Activated CD4-positive, alpha-beta memory T cell treated with anti-CD3 and anti-CD28 coated beads for 36 hours (primary cell): ENCODE results near the gene IZUMO4. TPM values are rescaled to one million over a fixed set of nuclear protein-coding genes. Genes with fewer than 3 reads are reported as not detected.

ENCODE experiments used
- CTCF ChIA-PET: fragments of 350-600 bp; sonication (Branson Sonifier 250); formaldehyde crosslinking; loops from one replicate; lab custom pipeline; 2021; ENCODE audit warnings: antibody characterized with exemption, inconsistent platforms; lab: Charles Lee
- POLR2A ChIA-PET: fragments of 350-600 bp; sonication (Branson Sonifier 250); formaldehyde crosslinking; loops from one replicate; lab custom pipeline; 2021; ENCODE audit warnings: antibody characterized with exemption; lab: Charles Lee
- DNase-seq: peaks from one replicate; pipeline ENCODE4 v3.0.0-alpha.2; 2020
- H3K27ac Mint-ChIP-seq: one replicate; pipeline ENCODE4 v1.8.0; 2021; ENCODE audit warnings: mixed read lengths
- H3K27me3 Mint-ChIP-seq: one replicate; pipeline ENCODE4 v1.8.0; 2021; ENCODE audit warnings: mixed read lengths
- H3K36me3 Mint-ChIP-seq: one replicate; pipeline ENCODE4 v1.8.0; 2021; ENCODE audit warnings: mixed read lengths
- H3K4me1 Mint-ChIP-seq: one replicate; pipeline ENCODE4 v1.8.0; 2021; ENCODE audit warnings: low read depth, mixed read lengths
- H3K4me3 Mint-ChIP-seq: one replicate; pipeline ENCODE4 v1.8.0; 2021; ENCODE audit warnings: mild to moderate bottlenecking, mixed read lengths
- H3K9me3 Mint-ChIP-seq: one replicate; pipeline ENCODE4 v1.8.0; 2021; ENCODE audit warnings: mixed read lengths
- intact Hi-C: fragments of 100-400 bp; cut with micrococcal nuclease; formaldehyde crosslinking; loops from one replicate; pipeline ENCODE4 v1.15.1; 2023
- total RNA-seq, 2 experiments: library from RNA; stranded (reverse); gene quantifications; one replicate each; pipeline ENCODE4 v1.2.3, GENCODE V29; 2021

The IZUMO4 gene
- total RNA-seq, 2 experiments from 2014 or later = 14.2 to 16.4 TPM

DNA sequence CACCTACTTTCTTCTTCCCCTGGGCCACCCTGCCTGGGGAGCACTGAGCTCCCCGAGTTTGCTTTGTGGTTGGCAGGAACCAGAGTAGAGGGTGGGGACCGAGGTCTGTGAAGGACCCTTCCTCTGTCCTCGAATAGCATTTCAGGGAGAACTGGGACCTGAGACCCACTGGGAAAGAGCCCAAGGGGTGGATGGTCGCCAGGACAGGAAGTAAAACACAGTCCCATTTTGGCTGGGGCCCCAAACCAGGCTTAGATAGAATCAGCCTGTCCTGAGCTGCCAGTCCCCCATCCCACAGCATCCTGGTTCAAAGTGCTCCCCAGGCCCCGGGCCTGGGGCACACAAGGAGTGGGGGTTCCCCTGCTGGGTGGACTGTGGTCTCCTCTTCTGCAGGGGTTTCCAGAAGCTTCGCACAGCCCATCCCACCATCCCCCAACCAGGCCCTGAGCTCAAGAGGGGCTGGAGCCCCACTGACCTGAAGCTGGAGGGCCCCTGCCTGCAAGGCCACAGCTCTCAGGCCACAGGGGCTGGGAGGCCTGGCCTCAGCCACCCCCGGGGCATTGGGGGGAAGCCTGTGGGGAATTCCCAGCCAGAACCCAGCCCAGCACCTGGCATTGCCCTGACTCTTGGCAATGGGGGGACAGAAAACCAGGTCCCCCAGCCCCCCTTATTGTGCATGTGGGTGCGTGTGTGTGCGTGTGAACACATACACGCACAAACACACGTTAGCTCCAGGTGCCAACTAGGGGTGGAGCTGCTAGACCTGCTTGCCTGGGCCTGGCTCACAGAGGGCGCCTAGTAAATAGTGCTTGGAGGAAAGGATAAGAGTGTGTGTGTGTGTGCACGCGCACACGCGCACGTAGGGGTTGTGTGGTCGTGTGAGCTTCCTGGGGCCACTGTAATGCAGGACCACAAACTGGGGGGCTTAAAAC lies 44.7 kb upstream of the IZUMO4 start:
- no peaks in the 10 kb centered on the region for H3K27me3 Mint-ChIP-seq
- ChIA-PET POLR2A (interaction anchor here (0.5 to 2.8 kb wide), 13 partner anchors 9 to 146 kb away, joined by 3 to 26 read pairs (median 5); no protein-coding TSS in a partner anchor), CTCF (interaction anchor here (0.6 to 1.8 kb wide), 7 partner anchors 9 to 368 kb away, joined by 3 to 8 read pairs (median 3); no protein-coding TSS in a partner anchor)
- peak overlapping the region; percentile 92 for H3K27ac Mint-ChIP-seq
- peak overlapping the region; percentile 65 for H3K4me3 Mint-ChIP-seq
- H3K4me1 Mint-ChIP-seq = peaks cover 48% of the 10 kb centered on the region
- peaks cover 7% of the 10 kb centered on the region for H3K36me3 Mint-ChIP-seq
- intact Hi-C loops = loop anchor here (1.0 to 2.0 kb wide), 2 partner anchors 10 to 45 kb away; partner anchors contain the start of genes IZUMO4 and MOB3A
- peak; percentile 60 for DNase-seq
- H3K9me3 Mint-ChIP-seq = no peaks in the 10 kb centered on the region

DNA sequence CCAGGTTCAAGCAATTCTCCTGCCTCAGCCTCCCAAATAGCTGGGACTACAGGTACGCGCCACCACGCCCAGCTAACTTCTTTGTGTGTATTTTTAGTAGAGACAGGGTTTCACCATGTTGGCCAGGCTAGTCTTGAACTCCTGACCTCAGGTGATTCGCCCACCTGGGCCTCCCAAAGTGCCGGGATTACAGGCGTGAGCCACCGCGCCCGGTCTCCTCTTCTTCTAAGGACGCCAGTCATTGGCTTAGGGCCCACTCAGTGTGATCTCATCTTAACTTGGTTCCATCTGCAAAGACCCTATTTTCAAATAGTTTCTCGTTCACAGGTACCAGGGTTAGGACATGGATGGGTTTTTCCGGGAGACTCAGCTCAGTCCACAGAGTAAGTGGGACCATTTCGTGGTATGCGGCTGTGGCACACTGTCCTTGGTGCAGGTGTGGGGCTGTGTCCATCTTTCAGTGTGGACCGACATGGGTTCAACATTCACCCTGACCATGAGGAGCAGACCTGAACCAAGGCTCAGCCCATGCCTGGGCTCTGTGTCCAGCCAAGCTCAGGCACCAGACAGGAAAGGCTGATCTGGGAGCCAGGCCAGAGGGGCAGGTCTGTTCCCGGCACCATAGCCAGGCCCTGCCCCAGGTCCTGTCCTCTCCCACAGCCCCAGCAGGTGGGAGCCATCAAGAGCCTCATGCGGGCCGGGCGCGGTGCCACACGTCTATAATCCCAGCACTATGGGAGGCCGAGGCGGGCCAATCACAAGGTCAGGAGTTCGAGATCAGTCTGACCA lies 42.9 kb upstream of the IZUMO4 start:
- Mint-ChIP-seq H3K9me3 (no peaks in the 10 kb centered on the region), H3K4me3 (no peak overlapping the region), H3K27ac (peak overlapping the region; percentile 92), H3K4me1 (peaks cover 40% of the 10 kb centered on the region), H3K36me3 (peaks cover 7% of the 10 kb centered on the region), H3K27me3 (no peaks in the 10 kb centered on the region)
- intact Hi-C loops = no loop called here
- POLR2A ChIA-PET = interaction anchor here (1.4 to 2.8 kb wide), 2 partner anchors 11 to 12 kb away, joined by 3 to 26 read pairs; no protein-coding TSS in a partner anchor
- no peak for DNase-seq
- CTCF ChIA-PET = interaction anchor here (0.7 to 1.5 kb wide), 2 partner anchors 16 to 460 kb away, joined by 3 to 4 read pairs; no protein-coding TSS in a partner anchor

- H3K27me3 Mint-ChIP-seq = no peaks in the 10 kb centered on the region
- peak overlapping the region; percentile 89 for H3K27ac Mint-ChIP-seq
- intact Hi-C loops = no loop called here
- no peaks in the 10 kb centered on the region for H3K9me3 Mint-ChIP-seq
- peaks cover 37% of the 10 kb centered on the region for H3K4me1 Mint-ChIP-seq
- no peak overlapping the region for H3K4me3 Mint-ChIP-seq
- POLR2A ChIA-PET = interaction anchor here (1.4 kb wide), 1 partner anchor 13 kb away, joined by 3 read pairs; no protein-coding TSS in a partner anchor
- DNase-seq = no peak
- CTCF ChIA-PET = interaction anchor here (0.7 to 1.5 kb wide), 2 partner anchors 15 to 461 kb away, joined by 3 to 4 read pairs; no protein-coding TSS in a partner anchor
- H3K36me3 Mint-ChIP-seq = peaks cover 3% of the 10 kb centered on the region
Measured at GRCh38 chr19:2054763-2055162, 42.0 kb upstream of the IZUMO4 start.

DNA sequence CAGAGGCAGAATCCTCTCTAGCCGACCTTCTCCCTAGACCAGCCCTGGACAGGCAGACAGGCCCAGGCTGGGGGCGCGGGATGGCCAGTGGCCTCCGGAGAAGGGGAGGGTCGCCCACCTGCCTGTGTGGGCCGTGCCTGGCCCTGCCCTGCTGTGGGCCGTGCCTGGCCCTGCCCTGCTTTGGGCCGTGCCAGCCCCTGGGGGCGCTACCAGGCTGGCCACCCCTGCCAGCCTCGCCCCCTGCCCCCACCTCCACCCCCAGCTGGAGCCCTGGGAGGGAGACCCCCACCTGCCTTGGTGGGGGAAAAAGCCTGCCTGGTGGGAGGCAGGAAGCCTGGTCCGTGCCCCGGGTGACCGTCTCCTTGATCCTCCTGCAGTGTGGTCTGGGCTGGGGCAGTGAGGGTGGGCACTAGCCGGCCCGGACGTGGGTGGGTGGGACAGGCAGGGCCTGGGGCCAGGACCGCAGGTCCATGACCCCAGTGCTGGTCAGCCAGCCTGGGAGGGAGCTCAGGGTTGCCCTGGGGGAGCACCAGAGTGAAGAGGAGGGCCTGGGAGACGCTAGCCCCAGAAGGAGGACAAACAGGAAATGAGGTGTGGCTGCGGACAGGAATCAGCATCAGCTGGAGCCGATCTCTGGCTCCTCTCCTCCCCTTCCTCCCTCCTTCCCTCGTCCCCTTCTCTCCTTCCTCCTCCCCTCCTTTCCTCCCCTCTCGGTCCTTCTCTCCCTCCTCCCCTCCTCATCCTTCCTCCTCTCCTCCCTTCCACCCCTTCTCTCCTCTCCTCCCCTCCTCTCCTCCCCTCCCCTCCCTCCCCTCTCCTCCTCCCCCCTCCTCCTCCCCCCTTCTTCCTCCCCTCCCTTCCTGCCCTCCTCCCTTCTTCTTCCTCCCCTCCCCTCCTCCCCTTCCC lies 40.5 kb upstream of the IZUMO4 start:
- H3K9me3 Mint-ChIP-seq = no peaks in the 10 kb centered on the region
- H3K4me1 Mint-ChIP-seq = peaks cover 44% of the 10 kb centered on the region
- peak overlapping the region; percentile 74 for H3K4me3 Mint-ChIP-seq
- intact Hi-C loops = no loop called here
- no peaks in the 10 kb centered on the region for H3K27me3 Mint-ChIP-seq
- H3K27ac Mint-ChIP-seq = peak overlapping the region; percentile 96
- ChIA-PET CTCF (interaction anchor here (1.4 kb wide), 1 partner anchor 13 kb away, joined by 6 read pairs; no protein-coding TSS in a partner anchor), POLR2A (no interaction called here)
- H3K36me3 Mint-ChIP-seq = peaks cover 2% of the 10 kb centered on the region
- DNase-seq = peak; percentile 62

DNA sequence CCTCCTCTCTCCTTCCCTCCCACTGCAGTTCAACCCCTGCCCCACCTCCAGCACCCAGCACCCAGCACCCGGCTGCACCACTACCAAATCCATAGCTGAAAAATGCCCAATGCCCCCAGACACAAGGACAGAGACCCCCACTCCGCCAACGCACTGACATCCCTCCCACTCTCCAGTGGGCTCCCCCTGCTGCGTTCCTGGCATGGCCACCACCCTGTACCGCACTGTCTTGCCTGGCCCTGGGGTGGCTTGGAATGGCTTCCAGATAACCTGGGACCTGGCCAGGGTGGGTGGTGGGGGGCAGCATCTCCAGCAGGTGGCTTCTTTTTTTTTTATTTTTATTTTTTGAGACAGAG lies 39.9 kb upstream of the IZUMO4 start:
- no peak for DNase-seq
- H3K4me3 Mint-ChIP-seq = no peak overlapping the region
- H3K9me3 Mint-ChIP-seq = no peaks in the 10 kb centered on the region
- H3K4me1 Mint-ChIP-seq = peaks cover 40% of the 10 kb centered on the region
- ChIA-PET POLR2A (no interaction called here), CTCF (interaction anchor here (1.4 kb wide), 1 partner anchor 12 kb away, joined by 6 read pairs; no protein-coding TSS in a partner anchor)
- no peaks in the 10 kb centered on the region for H3K27me3 Mint-ChIP-seq
- intact Hi-C loops = no loop called here
- peaks cover 2% of the 10 kb centered on the region for H3K36me3 Mint-ChIP-seq
- peak overlapping the region; percentile 96 for H3K27ac Mint-ChIP-seq

GRCh38 chr19:2057484-2058469 lies 38.9 kb upstream of the IZUMO4 start:
- H3K27me3 Mint-ChIP-seq = no peaks in the 10 kb centered on the region
- peaks cover 42% of the 10 kb centered on the region for H3K4me1 Mint-ChIP-seq
- peak overlapping the region; percentile 96 for H3K27ac Mint-ChIP-seq
- DNase-seq = no peak
- no peaks in the 10 kb centered on the region for H3K9me3 Mint-ChIP-seq
- no peak overlapping the region for H3K4me3 Mint-ChIP-seq
- ChIA-PET CTCF (interaction anchor here (0.9 kb wide), 1 partner anchor 12 kb away, joined by 4 read pairs; no protein-coding TSS in a partner anchor), POLR2A (interaction anchor here (0.6 to 1.1 kb wide), 2 partner anchors 9 to 25 kb away, joined by 3 to 6 read pairs; no protein-coding TSS in a partner anchor)
- intact Hi-C loops = no loop called here
- peaks cover 2% of the 10 kb centered on the region for H3K36me3 Mint-ChIP-seq

- DNase-seq = no peak
- peaks cover 42% of the 10 kb centered on the region for H3K4me1 Mint-ChIP-seq
- H3K4me3 Mint-ChIP-seq = no peak overlapping the region
- ChIA-PET CTCF (no interaction called here), POLR2A (interaction anchor here (1.1 to 1.9 kb wide), 2 partner anchors 10 to 17 kb away, joined by 4 to 6 read pairs; no protein-coding TSS in a partner anchor)
- no peaks in the 10 kb centered on the region for H3K9me3 Mint-ChIP-seq
- peaks cover 2% of the 10 kb centered on the region for H3K36me3 Mint-ChIP-seq
- H3K27ac Mint-ChIP-seq = peak overlapping the region; percentile 67
- intact Hi-C loops = no loop called here
- H3K27me3 Mint-ChIP-seq = no peaks in the 10 kb centered on the region
Measured at GRCh38 chr19:2058570-2059421, 37.9 kb upstream of the IZUMO4 start.

DNA sequence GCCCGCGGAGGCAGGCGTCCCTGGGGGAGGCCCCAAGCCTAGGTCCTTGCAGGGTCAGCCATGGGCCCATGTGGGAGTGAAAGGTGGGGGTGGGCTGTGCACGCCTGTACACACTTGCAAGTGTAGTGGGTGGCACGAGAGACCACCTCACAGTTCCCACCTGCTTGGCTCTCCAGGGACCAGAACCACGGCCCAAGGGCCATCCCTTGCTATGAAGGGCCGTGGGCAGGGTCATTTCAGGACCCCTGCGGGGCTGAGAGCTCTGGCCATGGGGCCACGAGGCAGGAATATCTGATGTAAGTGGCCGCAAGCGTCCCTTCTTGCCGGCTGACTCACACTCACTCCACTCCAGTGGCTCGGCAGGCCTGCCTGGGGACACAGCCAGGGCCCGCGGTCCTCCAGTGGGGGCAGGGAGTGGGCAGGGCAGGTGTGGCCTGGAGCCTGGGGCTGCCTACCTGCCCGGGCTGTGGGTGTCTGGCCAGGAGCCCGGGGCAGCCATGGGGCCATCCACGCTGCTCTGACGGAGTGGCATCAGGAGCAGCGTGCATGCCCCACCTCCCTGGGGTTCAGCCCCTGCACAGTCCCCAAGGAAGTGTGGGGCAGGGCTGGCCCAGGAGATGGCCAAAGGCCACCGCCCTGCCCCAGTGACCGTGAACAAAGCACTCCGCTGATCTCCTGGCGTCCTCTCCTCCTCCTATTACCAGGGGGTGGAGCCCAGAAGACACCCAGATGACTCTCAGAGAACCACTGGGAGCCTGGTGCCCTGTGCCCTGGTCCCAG lies 37.1 kb upstream of the IZUMO4 start:
- H3K4me1 Mint-ChIP-seq = peaks cover 41% of the 10 kb centered on the region

More for the DNA sequence above, 37.1 kb upstream of the IZUMO4 start:
- intact Hi-C loops = loop anchor here (2.0 kb wide), 2 partner anchors 37 to 41 kb away; partner anchors contain the start of genes IZUMO4 and MOB3A
- no peak for DNase-seq
- Mint-ChIP-seq H3K27ac (peak overlapping the region; percentile 99), H3K4me3 (peak overlapping the region; percentile 93), H3K27me3 (no peaks in the 10 kb centered on the region), H3K36me3 (peaks cover 2% of the 10 kb centered on the region), H3K9me3 (no peaks in the 10 kb centered on the region)
- ChIA-PET POLR2A (interaction anchor here (1.3 to 2.7 kb wide), 4 partner anchors 8 to 25 kb away, joined by 4 to 20 read pairs (median 7); partner anchors contain the start of gene MKNK2), CTCF (interaction anchor here (1.3 kb wide), 1 partner anchor 10 kb away, joined by 8 read pairs; no protein-coding TSS in a partner anchor)
